ENCODE data around the gene ISYNA1.

The ISYNA1 gene

DNA sequence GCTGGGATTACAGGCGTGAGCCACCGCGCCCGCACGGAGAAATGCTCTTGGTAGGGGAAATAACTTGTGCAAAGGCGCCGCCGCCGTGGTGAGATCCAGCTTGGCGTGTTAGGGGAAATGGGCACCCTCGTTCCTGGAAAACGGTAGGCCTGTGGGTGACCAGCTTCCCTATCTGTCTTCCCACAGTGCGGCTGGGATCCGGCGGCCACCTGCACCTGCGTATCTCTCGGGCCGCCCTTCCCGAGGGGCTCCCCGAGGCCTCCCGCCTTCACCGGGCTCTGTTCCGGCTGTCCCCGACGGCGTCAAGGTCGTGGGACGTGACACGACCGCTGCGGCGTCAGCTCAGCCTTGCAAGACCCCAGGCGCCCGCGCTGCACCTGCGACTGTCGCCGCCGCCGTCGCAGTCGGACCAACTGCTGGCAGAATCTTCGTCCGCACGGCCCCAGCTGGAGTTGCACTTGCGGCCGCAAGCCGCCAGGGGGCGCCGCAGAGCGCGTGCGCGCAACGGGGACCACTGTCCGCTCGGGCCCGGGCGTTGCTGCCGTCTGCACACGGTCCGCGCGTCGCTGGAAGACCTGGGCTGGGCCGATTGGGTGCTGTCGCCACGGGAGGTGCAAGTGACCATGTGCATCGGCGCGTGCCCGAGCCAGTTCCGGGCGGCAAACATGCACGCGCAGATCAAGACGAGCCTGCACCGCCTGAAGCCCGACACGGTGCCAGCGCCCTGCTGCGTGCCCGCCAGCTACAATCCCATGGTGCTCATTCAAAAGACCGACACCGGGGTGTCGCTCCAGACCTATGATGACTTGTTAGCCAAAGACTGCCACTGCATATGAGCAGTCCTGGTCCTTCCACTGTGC is 49.6 kb downstream of the ISYNA1 start:
- Histone ChIP-seq H3K9me3 (ENCODE audit: control insufficient read depth in 2 of 2, low read length in 2 of 2) (no peaks in the 10 kb centered on the region), H3K27me3 (ENCODE audit: control insufficient read depth in 1 of 2, insufficient read depth in 2 of 2, low read length in 2 of 2) (peaks cover 8 to 24% of the 10 kb centered on the region in 2 donors), H3K36me3 (ENCODE audit: control insufficient read depth in 2 of 2, insufficient read depth in 2 of 2, low read length in 2 of 2) (no peaks in the 10 kb centered on the region), H3K27ac (ENCODE audit: low read length) (no peak overlapping the region), H3K4me3 (ENCODE audit: low read length in 2 of 2) (peak overlapping the region in 1 of 2 donors; percentile 74), H3K9ac (ENCODE audit: low read length in 2 of 2) (no peak overlapping the region), H3K4me1 (ENCODE audit: control insufficient read depth, insufficient read depth, low read length) (peaks cover 12% of the 10 kb centered on the region)

GRCh38 chr19:18386543-18387271 is 51.2 kb downstream of the ISYNA1 start:
- Histone ChIP-seq H3K4me1 (ENCODE audit: control insufficient read depth, insufficient read depth, low read length) (peaks cover 12% of the 10 kb centered on the region), H3K36me3 (ENCODE audit: control insufficient read depth in 2 of 2, insufficient read depth in 2 of 2, low read length in 2 of 2) (no peaks in the 10 kb centered on the region), H3K4me3 (ENCODE audit: low read length in 2 of 2) (peak overlapping the region in 1 of 2 donors; percentile 15), H3K9me3 (ENCODE audit: control insufficient read depth in 2 of 2, low read length in 2 of 2) (no peaks in the 10 kb centered on the region), H3K9ac (ENCODE audit: low read length in 2 of 2) (no peak overlapping the region), H3K27me3 (ENCODE audit: control insufficient read depth in 1 of 2, insufficient read depth in 2 of 2, low read length in 2 of 2) (peaks cover 12 to 35% of the 10 kb centered on the region in 2 donors), H3K27ac (ENCODE audit: low read length) (no peak overlapping the region)

DNA sequence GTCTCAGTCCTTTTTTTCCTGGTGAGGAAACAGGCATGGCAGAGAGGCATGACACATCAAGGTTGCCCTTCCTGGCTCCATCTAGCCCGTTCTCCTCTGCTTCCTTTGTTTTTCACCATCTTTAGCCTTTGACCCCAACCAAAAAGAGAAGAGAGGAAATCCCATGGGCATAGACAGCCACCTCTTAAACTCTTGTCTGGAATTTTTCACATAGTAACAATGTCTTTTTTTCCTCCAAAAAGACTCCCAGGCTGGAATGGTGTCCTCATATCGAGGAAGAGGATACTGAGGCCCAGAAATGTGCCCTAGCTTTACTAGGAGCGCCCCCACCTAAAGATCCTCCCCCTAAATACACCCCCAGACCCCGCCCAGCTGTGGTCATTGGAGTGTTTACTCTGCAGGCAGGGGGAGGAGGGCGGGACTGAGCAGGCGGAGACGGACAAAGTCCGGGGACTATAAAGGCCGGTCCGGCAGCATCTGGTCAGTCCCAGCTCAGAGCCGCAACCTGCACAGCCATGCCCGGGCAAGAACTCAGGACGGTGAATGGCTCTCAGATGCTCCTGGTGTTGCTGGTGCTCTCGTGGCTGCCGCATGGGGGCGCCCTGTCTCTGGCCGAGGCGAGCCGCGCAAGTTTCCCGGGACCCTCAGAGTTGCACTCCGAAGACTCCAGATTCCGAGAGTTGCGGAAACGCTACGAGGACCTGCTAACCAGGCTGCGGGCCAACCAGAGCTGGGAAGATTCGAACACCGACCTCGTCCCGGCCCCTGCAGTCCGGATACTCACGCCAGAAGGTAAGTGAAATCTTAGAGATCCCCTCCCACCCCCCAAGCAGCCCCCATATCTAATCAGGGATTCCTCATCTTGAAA is 52.0 kb downstream of the ISYNA1 start, which contains the start of gene GDF15:
Gene GDF15, plus strand, starts transcription at position 484 of the 868 bp plus-strand sequence. Its CDS starts 32 bp downstream, at position 516.
- Histone ChIP-seq H3K4me3 (ENCODE audit: low read length in 2 of 2) (peak within 1 kb of the TSS in 1 of 2 donors; percentile 15), H3K27me3 (ENCODE audit: control insufficient read depth in 1 of 2, insufficient read depth in 2 of 2, low read length in 2 of 2) (peaks cover 12 to 35% of the 10 kb centered on the region in 2 donors), H3K4me1 (ENCODE audit: control insufficient read depth, insufficient read depth, low read length) (peaks cover 12% of the 10 kb centered on the region), H3K9me3 (ENCODE audit: control insufficient read depth in 2 of 2, low read length in 2 of 2) (no peaks in the 10 kb centered on the region), H3K27ac (ENCODE audit: low read length) (no peak within 1 kb of the TSS), H3K9ac (ENCODE audit: low read length in 2 of 2) (no peak within 1 kb of the TSS), H3K36me3 (ENCODE audit: control insufficient read depth in 2 of 2, insufficient read depth in 2 of 2, low read length in 2 of 2) (no peaks in the 10 kb centered on the region)

- Histone ChIP-seq H3K27me3 (ENCODE audit: control insufficient read depth in 1 of 2, insufficient read depth in 2 of 2, low read length in 2 of 2) (peaks cover 13 to 35% of the 10 kb centered on the region in 2 donors), H3K9me3 (ENCODE audit: control insufficient read depth in 2 of 2, low read length in 2 of 2) (no peaks in the 10 kb centered on the region), H3K4me3 (ENCODE audit: low read length in 2 of 2) (no peak overlapping the region), H3K4me1 (ENCODE audit: control insufficient read depth, insufficient read depth, low read length) (peaks cover 15% of the 10 kb centered on the region), H3K9ac (ENCODE audit: low read length in 2 of 2) (no peak overlapping the region), H3K27ac (ENCODE audit: low read length) (no peak overlapping the region), H3K36me3 (ENCODE audit: control insufficient read depth in 2 of 2, insufficient read depth in 2 of 2, low read length in 2 of 2) (no peaks in the 10 kb centered on the region)
Observed at GRCh38 chr19:18385359-18385674, 52.6 kb downstream of the ISYNA1 start.

DNA sequence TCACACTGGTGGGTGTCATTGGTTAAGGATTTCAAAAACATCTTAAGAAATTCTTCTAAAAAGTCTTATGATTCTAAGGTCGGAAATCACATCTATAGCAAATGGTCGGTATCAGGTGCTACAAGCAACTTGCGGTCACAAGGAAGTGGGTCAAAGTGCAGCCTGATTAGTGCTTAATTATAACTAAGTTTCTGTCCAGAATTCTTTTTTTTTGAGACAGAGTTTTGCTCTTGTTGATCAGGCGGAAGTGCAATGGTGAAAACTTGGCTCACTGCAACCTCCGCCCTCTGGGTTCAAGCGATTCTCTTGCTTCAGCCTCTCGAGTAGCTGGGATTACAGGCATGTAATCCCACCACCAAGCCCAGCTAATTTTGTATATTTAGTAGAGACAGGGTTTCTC is 53.2 kb downstream of the ISYNA1 start:
- H3K4me3 ChIP-seq (ENCODE audit: low read length in 2 of 2), result no peak overlapping the region
- H3K9ac ChIP-seq (ENCODE audit: low read length in 2 of 2), result no peak overlapping the region
- no peaks in the 10 kb centered on the region for H3K36me3 ChIP-seq (ENCODE audit: control insufficient read depth in 2 of 2, insufficient read depth in 2 of 2, low read length in 2 of 2)
- peaks cover 17% of the 10 kb centered on the region for H3K4me1 ChIP-seq (ENCODE audit: control insufficient read depth, insufficient read depth, low read length)
- peaks cover 14 to 35% of the 10 kb centered on the region in 2 donors for H3K27me3 ChIP-seq (ENCODE audit: control insufficient read depth in 1 of 2, insufficient read depth in 2 of 2, low read length in 2 of 2)
- no peak overlapping the region for H3K27ac ChIP-seq (ENCODE audit: low read length)
- no peaks in the 10 kb centered on the region for H3K9me3 ChIP-seq (ENCODE audit: control insufficient read depth in 2 of 2, low read length in 2 of 2)
